ENCODE data around the gene SOX13. TPM values are rescaled to one million over a fixed set of nuclear protein-coding genes. Genes with fewer than 3 reads are reported as not detected.

SOX13 gene
- total RNA-seq, 1 experiment from 2014 or later, result 3.6 TPM

- DNase-seq (ENCODE audit: low read depth), result no peak
Observed at GRCh38 chr1:204062106-204062505, 10.8 kb upstream of the SOX13 start.

- DNase-seq (ENCODE audit: low read depth), result no peak
Observed at GRCh38 chr1:204065174-204065985, 7.5 kb upstream of the SOX13 start.

- no peak for DNase-seq (ENCODE audit: low read depth)
Observed at GRCh38 chr1:204065986-204066300, 7.0 kb upstream of the SOX13 start.

GRCh38 chr1:204067935-204068334 is 5.0 kb upstream of the SOX13 start:
- DNase-seq (ENCODE audit: low read depth), result no peak

- no peak for DNase-seq (ENCODE audit: low read depth)
Observed at GRCh38 chr1:204069887-204070286, 3.0 kb upstream of the SOX13 start.

GRCh38 chr1:204070895-204071294 is 2.0 kb upstream of the SOX13 start:
- DNase-seq (ENCODE audit: low read depth), result no peak

- DNase-seq (ENCODE audit: low read depth), result peak; percentile 17
Observed at GRCh38 chr1:204073837-204074273, 940 bp downstream of the SOX13 start.

GRCh38 chr1:204074274-204075138 is 1.6 kb downstream of the SOX13 start:
- peak; percentile 65 for DNase-seq (ENCODE audit: low read depth)

- no peak for DNase-seq (ENCODE audit: low read depth)
Observed at GRCh38 chr1:204075139-204075521, 2.2 kb downstream of the SOX13 start.

- no peak for DNase-seq (ENCODE audit: low read depth)
Observed at GRCh38 chr1:204075890-204076846, 3.3 kb downstream of the SOX13 start.

GRCh38 chr1:204076891-204077290 is 4.0 kb downstream of the SOX13 start:
- DNase-seq (ENCODE audit: low read depth), result no peak

- no peak for DNase-seq (ENCODE audit: low read depth)
Observed at GRCh38 chr1:204077979-204078696, 5.2 kb downstream of the SOX13 start.

GRCh38 chr1:204079608-204079999 is 6.7 kb downstream of the SOX13 start:
- DNase-seq (ENCODE audit: low read depth), result no peak

GRCh38 chr1:204080163-204080903 is 7.4 kb downstream of the SOX13 start:
- peak; percentile 87 for DNase-seq (ENCODE audit: low read depth)

- DNase-seq (ENCODE audit: low read depth), result no peak
Observed at GRCh38 chr1:204081164-204081790, 8.4 kb downstream of the SOX13 start.

GRCh38 chr1:204081791-204082513 is 9.0 kb downstream of the SOX13 start:
- DNase-seq (ENCODE audit: low read depth), result no peak

- DNase-seq (ENCODE audit: low read depth), result no peak
Observed at GRCh38 chr1:204083491-204083890, 10.6 kb downstream of the SOX13 start.

GRCh38 chr1:204084247-204084772 is 11.4 kb downstream of the SOX13 start:
- peak; percentile 85 for DNase-seq (ENCODE audit: low read depth)

GRCh38 chr1:204085876-204086275 is 13.0 kb downstream of the SOX13 start:
- no peak for DNase-seq (ENCODE audit: low read depth)

All from LHCN-M2 (cell line).